ENCODE data around the gene GRIP1.
A peak's percentile ranks its signal among the peaks of the same experiment; 100 is the strongest.

Gene GRIP1

GRCh38 chr12:66699738-66700482 is 21.0 kb upstream of the GRIP1 start:
- no peak overlapping the region for H3K4me3 ChIP-seq (ENCODE audit: low read depth, low read length)
- TF ChIP-seq CTCF (IDR thresholded peaks at IDR 0.05; ENCODE audit: low read depth, low read length), result no peak

GRCh38 chr12:66698558-66698957 is 19.7 kb upstream of the GRIP1 start:
- no peak overlapping the region for H3K4me3 ChIP-seq (ENCODE audit: low read depth, low read length)
- no peak for TF ChIP-seq CTCF (IDR thresholded peaks at IDR 0.05; ENCODE audit: low read depth, low read length)

- TF ChIP-seq CTCF (IDR thresholded peaks at IDR 0.05; ENCODE audit: low read depth, low read length), result no peak
- no peak overlapping the region for H3K4me3 ChIP-seq (ENCODE audit: low read depth, low read length)
Observed at GRCh38 chr12:66697404-66697803, 18.5 kb upstream of the GRIP1 start.

GRCh38 chr12:66694666-66695613 is 16.1 kb upstream of the GRIP1 start:
- H3K4me3 ChIP-seq (ENCODE audit: low read depth, low read length), result no peak overlapping the region
- no peak for TF ChIP-seq CTCF (IDR thresholded peaks at IDR 0.05; ENCODE audit: low read depth, low read length)

- peak; percentile 28; the same call in 1 of the 2 replicates for TF ChIP-seq CTCF (IDR thresholded peaks at IDR 0.05; ENCODE audit: low read depth, low read length)
- H3K4me3 ChIP-seq (ENCODE audit: low read depth, low read length), result no peak overlapping the region
Observed at GRCh38 chr12:66693901-66694513, 15.1 kb upstream of the GRIP1 start.

- no peak overlapping the region for H3K4me3 ChIP-seq (ENCODE audit: low read depth, low read length)
- no peak for TF ChIP-seq CTCF (IDR thresholded peaks at IDR 0.05; ENCODE audit: low read depth, low read length)
Observed at GRCh38 chr12:66692986-66693385, 14.1 kb upstream of the GRIP1 start.
